Smooth muscle cell (in vitro differentiated cells): ENCODE measurements around the gene SIK3. TPM values are rescaled to one million over a fixed set of nuclear protein-coding genes. Genes with fewer than 3 reads are reported as not detected.

Source experiments
- DNase-seq: peaks from one replicate; lab custom pipeline; 2025; ENCODE audit not compliant: unreplicated experiment; lab: John Stamatoyannopoulos, UW
- H2AFZ ChIP-seq: fragments of 200-600 bp; sonication (generic); 2 replicates; pipeline ENCODE4 v1.6.0; 2016; ENCODE audit warnings: antibody characterized with exemption, low read depth, mild to moderate bottlenecking
- H3F3A ChIP-seq: fragments of 200-600 bp; sonication (generic); 2 replicates; pipeline ENCODE4 v1.6.0; 2017; ENCODE audit warnings: antibody characterized with exemption, low read depth
- H3K27ac ChIP-seq: fragments of 200-600 bp; sonication (generic); 2 replicates; pipeline ENCODE4 v1.5.1; 2016; ENCODE audit warnings: low read depth, mild to moderate bottlenecking
- H3K27me3 ChIP-seq: fragments of 200-600 bp; sonication (generic); 2 replicates; pipeline ENCODE4 v1.6.1; 2016; ENCODE audit warnings: low read depth, mild to moderate bottlenecking
- H3K36me3 ChIP-seq: fragments of 200-600 bp; sonication (generic); 2 replicates; pipeline ENCODE4 v1.5.1; 2016; ENCODE audit warnings: low read depth
- H3K4me1 ChIP-seq: fragments of 200-600 bp; sonication (generic); 2 replicates; pipeline ENCODE4 v1.5.1; 2016; ENCODE audit warnings: low read depth
- H3K4me2 ChIP-seq: fragments of 200-600 bp; sonication (generic); 2 replicates; pipeline ENCODE4 v1.6.0; 2016; ENCODE audit warnings: mild to moderate bottlenecking
- H3K4me3 ChIP-seq: fragments of 200-600 bp; sonication (generic); 2 replicates; pipeline ENCODE4 v1.5.1; 2016; ENCODE audit warnings: mild to moderate bottlenecking
- H3K79me2 ChIP-seq: fragments of 200-600 bp; sonication (generic); 2 replicates; pipeline ENCODE4 v1.6.0; 2016; ENCODE audit warnings: low read depth, mild to moderate bottlenecking
- H3K9ac ChIP-seq: fragments of 200-600 bp; sonication (generic); 2 replicates; pipeline ENCODE4 v1.6.0; 2016; ENCODE audit warnings: low read depth
- H3K9me3 ChIP-seq: fragments of 200-600 bp; sonication (generic); replicated peaks from 2 replicates; pipeline ENCODE4 v1.5.1; 2016; ENCODE audit warnings: low read depth
- H4K20me1 ChIP-seq: fragments of 200-600 bp; sonication (generic); 2 replicates; pipeline ENCODE4 v1.6.0; 2016; ENCODE audit warnings: low read depth
- WGBS: methylation state at CpG from one replicate; pipeline ENCODE4 v1.1.7; 2016; ENCODE audit warnings: low lambda C conversion rate; 5-methylcytosine and 5-hydroxymethylcytosine counted together
- polyA plus RNA-seq: library from polyadenylated mRNA; unstranded; fragments of >200 nt; fragmentation: Nextera tagmentation; extraction: Ambion mirVana; gene quantifications from 2 replicates; pipeline ENCODE4 v1.2.1, GENCODE V29; 2016
- total RNA-seq: library from RNA; depleted of rRNA; stranded (reverse); fragments of >200 nt; gene quantifications from 2 replicates; pipeline ENCODE4 v1.2.3, GENCODE V29; 2014
- TF ChIP-seq, protein P1 (sequence below): fragments of 200-600 bp; sonication (generic); IDR thresholded peaks from 2 replicates; pipeline ENCODE4 v1.5.1; 2017; ENCODE audit warnings: borderline replicate concordance, mild to moderate bottlenecking, antibody characterized with exemption; ENCODE audit not compliant: insufficient read depth, poor library complexity, severe bottlenecking

The SIK3 gene
- total and polyA plus RNA-seq, 2 experiments from 2014 or later: 11.0 to 11.9 TPM

DNA sequence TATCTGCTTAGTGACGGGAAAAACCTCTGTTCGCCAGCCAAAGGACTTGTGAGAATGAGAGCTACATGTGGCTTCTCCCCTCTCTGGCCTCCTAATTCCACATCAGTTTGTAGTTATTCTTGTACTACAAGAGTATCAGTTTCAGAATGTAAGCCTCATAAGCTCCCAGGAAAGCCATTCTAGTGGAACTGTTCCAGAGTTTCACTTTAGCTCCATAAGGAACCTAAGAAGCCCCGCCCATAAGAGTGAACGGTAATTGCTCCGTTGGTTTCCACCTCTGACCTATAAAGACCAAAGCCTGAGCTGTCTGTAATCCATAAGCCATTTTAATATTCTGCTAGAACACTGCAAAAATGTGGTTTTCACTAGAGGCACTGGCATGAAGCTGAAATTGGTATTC lies 53.0 kb downstream of the SIK3 start:
- H3K79me2 ChIP-seq: peaks cover 24% of the 10 kb centered on the region
- H3K4me2 ChIP-seq: peak overlapping the region; percentile 73
- no peak for DNase-seq

DNA sequence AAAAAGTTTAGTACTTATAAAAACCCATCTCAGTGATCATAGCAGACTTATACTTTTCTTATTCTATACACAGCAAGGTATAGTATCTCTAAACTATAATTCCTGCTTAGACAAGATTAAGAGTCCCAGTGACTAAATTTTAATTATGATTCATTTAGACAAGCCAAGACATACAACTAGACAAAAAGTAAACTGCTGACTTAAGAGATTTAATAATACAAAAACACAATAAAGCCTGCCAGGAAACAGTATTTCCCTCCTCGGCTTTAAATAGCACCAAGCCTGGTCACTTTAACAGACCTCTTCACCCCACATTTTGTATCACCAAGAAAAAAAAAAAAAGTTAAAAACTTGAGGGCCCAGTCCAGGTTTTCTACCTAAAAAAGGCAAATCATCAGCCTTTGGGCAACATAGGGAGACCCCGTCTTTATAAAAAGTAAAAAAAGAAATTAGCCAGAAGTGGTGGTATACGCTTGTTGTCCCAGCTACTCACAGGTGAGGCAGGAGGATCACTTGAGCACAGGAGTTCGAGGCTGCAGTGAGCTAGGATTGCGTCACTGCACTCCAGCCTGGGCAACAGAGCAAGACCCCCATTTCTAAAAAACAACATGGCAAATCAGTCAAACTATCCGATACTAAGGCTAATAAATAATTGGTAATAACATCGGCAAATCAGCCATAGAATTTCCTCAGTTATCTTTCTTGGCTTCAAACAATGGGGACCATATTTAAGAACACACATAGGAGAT lies 53.8 kb downstream of the SIK3 start:
- Histone ChIP-seq H3K4me2 (peak overlapping the region; percentile 73), H3K79me2 (peaks cover 28% of the 10 kb centered on the region)
- TF ChIP-seq, protein P1, sequence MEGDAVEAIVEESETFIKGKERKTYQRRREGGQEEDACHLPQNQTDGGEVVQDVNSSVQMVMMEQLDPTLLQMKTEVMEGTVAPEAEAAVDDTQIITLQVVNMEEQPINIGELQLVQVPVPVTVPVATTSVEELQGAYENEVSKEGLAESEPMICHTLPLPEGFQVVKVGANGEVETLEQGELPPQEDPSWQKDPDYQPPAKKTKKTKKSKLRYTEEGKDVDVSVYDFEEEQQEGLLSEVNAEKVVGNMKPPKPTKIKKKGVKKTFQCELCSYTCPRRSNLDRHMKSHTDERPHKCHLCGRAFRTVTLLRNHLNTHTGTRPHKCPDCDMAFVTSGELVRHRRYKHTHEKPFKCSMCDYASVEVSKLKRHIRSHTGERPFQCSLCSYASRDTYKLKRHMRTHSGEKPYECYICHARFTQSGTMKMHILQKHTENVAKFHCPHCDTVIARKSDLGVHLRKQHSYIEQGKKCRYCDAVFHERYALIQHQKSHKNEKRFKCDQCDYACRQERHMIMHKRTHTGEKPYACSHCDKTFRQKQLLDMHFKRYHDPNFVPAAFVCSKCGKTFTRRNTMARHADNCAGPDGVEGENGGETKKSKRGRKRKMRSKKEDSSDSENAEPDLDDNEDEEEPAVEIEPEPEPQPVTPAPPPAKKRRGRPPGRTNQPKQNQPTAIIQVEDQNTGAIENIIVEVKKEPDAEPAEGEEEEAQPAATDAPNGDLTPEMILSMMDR: no peak

More for the DNA sequence above, 53.0 kb downstream of the SIK3 start:
- peaks cover 25% of the 10 kb centered on the region for H3K4me1 ChIP-seq
- 45% methylated on average over 5 of the region's 5 CpGs for WGBS
- H3K9me3 ChIP-seq: no peaks in the 10 kb centered on the region
- H4K20me1 ChIP-seq: peaks cover 100% of the 10 kb centered on the region
- no peak overlapping the region for H2AFZ ChIP-seq
- H3K9ac ChIP-seq: no peak overlapping the region
- H3K36me3 ChIP-seq: no peaks in the 10 kb centered on the region
- peak overlapping the region; percentile 23 for H3K27ac ChIP-seq
- peaks cover 15% of the 10 kb centered on the region for H3F3A ChIP-seq
- TF ChIP-seq, protein P1: no peak
- H3K27me3 ChIP-seq: no peaks in the 10 kb centered on the region
- peak overlapping the region; percentile 12 for H3K4me3 ChIP-seq

DNA sequence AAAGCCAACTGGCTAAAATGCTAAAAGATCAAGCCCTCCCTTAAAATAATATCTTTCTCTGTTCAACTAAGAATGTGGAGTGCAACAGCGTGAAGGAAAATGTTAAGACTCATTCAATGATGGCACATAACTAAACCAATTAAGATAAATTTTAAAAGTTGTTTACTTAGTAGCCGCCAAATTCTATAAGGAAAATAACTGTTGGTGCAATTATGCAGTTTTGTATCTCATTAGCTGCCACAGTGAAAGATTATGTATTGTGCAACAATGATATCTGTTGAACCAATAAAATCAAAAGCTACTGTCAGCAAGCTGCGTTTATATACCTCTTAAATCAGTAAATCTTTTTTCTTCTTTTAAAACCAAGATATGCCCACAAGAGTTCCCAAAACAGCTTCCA lies 55.5 kb downstream of the SIK3 start:
- Histone ChIP-seq H3K4me3 (no peak overlapping the region), H2AFZ (no peak overlapping the region), H3K9ac (no peak overlapping the region), H4K20me1 (peaks cover 100% of the 10 kb centered on the region), H3K27ac (no peak overlapping the region), H3K36me3 (no peaks in the 10 kb centered on the region), H3F3A (peaks cover 15% of the 10 kb centered on the region), H3K79me2 (peaks cover 45% of the 10 kb centered on the region), H3K4me1 (peaks cover 25% of the 10 kb centered on the region), H3K4me2 (peak overlapping the region; percentile 29), H3K27me3 (no peaks in the 10 kb centered on the region), H3K9me3 (no peaks in the 10 kb centered on the region)
- TF ChIP-seq, protein P1: no peak
- WGBS: 64% methylated on average over 3 of the region's 3 CpGs
- DNase-seq: no peak

More for the DNA sequence above, 53.8 kb downstream of the SIK3 start:
- H4K20me1 ChIP-seq: peaks cover 100% of the 10 kb centered on the region
- peaks cover 25% of the 10 kb centered on the region for H3K4me1 ChIP-seq
- H3F3A ChIP-seq: peaks cover 15% of the 10 kb centered on the region
- no peaks in the 10 kb centered on the region for H3K9me3 ChIP-seq
- H2AFZ ChIP-seq: no peak overlapping the region
- H3K27me3 ChIP-seq: no peaks in the 10 kb centered on the region
- WGBS: 85% methylated on average over 7 of the region's 7 CpGs
- peak overlapping the region; percentile 23 for H3K27ac ChIP-seq
- peak overlapping the region; percentile 12 for H3K4me3 ChIP-seq
- H3K9ac ChIP-seq: no peak overlapping the region
- no peak for DNase-seq
- H3K36me3 ChIP-seq: no peaks in the 10 kb centered on the region

DNA sequence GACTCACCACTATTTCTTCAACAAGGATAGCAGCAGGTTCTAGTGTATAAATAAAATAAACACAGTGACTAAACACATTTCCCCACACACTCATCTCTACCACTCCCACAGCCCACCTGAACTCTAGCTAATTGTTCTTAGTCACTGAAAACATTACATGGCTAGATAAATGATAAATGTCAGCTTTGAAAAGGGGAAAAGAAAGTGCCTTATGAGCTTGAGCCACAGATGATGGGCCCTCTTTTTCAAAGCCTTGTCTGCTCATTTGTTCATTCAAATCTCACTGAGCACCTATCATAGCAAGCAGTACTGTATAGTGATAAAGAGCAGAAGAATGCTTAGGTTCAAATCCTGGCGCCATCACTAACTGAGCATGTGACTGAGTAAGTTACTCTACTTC lies 58.3 kb downstream of the SIK3 start:
- TF ChIP-seq, protein P1: no peak
- no peak for DNase-seq
- no peaks in the 10 kb centered on the region for H3K27me3 ChIP-seq
- no peak overlapping the region for H3K27ac ChIP-seq
- no peak overlapping the region for H3K4me2 ChIP-seq
- peaks cover 20% of the 10 kb centered on the region for H3K4me1 ChIP-seq
- H3F3A ChIP-seq: peaks cover 3% of the 10 kb centered on the region
- no peaks in the 10 kb centered on the region for H3K9me3 ChIP-seq
- H3K36me3 ChIP-seq: no peaks in the 10 kb centered on the region
- no peak overlapping the region for H3K9ac ChIP-seq
- H2AFZ ChIP-seq: no peak overlapping the region
- no peak overlapping the region for H3K4me3 ChIP-seq
- 100% methylated on average over 1 of the region's 1 CpG for WGBS
- peaks cover 100% of the 10 kb centered on the region for H4K20me1 ChIP-seq
- peaks cover 64% of the 10 kb centered on the region for H3K79me2 ChIP-seq
